HG03066 (cell line): Measurements from ENCODE around the gene LRP1B.

Source experiments
- ATAC-seq: cut with Tn5 transposase; IDR thresholded peaks from one replicate; pipeline ENCODE4 v1.9.1; 2021; ENCODE audit warnings: low read depth; ENCODE audit not compliant: unreplicated experiment

Gene LRP1B

DNA sequence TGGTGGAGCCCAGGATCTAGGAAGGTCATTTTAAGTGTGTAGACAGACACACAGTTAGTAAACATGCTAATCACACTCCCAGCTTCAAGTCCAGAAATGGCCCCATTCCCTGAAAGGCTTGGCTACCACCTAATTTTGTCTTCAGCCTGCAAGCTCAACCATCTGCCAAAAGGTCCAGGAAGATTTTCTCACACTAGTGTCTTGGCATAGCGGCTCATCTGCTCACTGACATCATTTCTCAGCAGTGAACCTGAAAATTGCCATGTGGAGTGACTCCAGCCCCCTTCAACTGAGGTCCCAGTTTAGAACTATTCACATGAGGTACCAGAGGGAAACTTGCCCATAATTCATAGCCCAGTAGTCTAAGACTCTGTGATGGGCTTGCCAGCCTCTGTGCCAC, 748.9 kb downstream of the LRP1B start:
- no peak for ATAC-seq

DNA sequence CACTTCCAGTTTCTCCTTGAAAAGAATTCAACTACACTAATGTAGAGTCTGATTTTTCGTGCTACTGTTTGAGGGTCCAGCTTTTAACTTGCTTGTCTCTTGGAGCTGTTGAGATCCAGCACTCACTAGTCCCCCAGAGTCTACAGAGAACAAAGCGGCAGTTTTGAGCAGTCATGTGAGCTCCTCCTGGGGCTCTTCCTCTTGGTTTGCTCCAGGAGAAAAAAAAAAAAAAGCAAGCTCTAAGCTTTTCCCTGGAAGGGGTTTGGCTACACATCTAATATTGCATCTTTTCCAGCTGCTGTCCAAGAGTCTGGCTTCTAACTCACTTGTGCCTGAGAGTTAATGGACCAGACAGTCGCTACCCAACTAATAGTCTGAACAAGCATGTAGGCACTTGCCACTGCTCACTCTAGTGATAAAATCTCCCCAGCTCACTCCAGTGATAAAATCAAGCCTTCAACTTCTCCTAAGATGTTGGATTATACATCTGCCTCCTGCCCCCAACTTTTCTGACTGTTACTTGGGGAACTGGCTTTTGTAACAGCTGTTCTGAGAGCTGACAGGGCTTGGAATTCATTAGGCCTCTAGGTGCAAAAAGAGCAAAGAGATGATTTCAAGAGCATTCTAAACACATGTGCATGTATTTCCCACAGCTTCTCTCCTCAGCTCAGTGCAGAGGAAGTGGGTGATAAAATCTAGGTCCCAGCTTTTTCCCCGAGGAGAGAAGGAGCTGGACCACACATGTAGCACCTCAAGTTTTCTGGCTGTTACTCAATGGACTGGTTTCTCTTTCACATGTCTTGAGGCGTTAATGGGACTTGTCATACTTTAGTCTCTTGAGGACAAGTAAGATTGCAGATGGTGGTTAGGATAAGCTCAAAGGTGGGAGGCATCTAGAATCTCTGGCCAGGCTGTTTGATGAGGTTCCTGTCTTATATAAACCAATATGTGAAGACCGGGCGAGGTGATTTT, 750.5 kb downstream of the LRP1B start:
- ATAC-seq, result no peak

DNA sequence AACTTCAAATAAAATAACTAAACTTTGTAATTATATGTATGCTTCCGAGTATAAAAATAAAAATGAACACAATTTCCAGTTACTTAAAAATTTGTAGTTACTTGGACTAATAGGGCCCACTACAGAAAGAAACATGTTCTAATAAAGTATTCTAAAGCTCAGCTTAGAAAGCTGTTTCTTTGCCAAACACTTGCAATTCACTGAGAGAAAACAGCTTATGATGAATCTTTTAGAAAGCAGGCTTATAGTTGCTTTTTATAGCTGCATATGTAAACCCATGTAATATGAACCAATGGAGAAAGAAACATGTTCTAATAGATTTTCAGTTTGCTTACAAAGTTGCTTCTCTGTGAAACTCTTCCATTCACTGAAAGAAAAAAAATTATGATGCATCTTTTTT, 766.0 kb downstream of the LRP1B start:
- no peak for ATAC-seq

DNA sequence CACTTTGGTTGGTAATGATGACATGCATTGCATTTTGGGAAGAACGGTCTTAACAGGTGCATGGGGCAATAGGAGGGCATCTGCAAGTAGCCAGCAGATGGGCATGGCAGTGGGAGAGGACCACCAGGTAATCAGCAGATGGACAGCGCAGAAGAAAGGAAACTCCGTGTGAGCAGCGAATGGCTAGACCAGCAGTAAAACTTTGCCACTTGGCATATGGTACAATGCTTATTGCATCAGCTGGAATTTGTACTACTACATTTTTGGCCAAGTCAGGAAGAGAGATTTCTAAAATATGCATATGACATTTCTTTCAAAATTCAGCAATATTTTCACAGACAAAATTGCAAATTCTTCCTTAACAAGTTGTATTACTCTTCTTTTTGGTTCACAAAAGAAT, 768.5 kb downstream of the LRP1B start:
- ATAC-seq, result no peak

DNA sequence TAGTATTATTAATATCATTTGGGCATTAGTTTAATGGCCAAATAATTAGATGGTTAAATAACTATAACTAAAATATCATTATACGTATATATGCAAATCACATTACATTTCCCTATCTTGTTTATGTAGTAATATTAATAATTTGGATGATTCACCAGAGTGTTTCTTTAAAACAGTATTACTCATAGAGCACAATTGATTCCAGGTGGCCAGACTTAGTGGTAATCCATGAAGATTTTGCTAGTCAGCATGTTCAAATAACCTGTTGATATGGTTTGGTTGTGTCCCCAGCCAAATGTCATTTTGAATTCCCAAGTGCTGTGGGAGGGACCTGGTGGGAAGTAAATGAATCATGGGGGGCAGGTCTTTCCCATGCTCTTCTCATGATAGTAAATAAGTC, 782.3 kb downstream of the LRP1B start:
- ATAC-seq, result no peak

DNA sequence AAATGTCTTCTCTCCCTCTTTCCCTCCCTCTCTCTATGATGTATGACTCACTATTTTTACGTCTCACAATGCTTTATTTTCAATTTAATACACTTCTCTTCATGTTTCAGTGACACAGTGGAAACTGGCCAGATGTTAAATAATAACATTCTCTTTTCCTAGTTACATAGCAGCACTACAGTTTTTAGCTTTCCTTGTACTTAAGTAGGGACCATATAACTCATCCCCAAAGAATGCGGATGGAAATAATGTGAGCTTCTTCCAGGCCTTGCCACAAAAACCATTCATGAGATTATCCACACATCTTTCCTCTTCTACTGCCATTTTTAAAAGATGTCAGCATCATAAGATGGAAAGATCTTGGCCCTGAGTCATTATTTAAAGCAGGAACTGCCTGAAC, 789.4 kb downstream of the LRP1B start:
- ATAC-seq, result no peak

DNA sequence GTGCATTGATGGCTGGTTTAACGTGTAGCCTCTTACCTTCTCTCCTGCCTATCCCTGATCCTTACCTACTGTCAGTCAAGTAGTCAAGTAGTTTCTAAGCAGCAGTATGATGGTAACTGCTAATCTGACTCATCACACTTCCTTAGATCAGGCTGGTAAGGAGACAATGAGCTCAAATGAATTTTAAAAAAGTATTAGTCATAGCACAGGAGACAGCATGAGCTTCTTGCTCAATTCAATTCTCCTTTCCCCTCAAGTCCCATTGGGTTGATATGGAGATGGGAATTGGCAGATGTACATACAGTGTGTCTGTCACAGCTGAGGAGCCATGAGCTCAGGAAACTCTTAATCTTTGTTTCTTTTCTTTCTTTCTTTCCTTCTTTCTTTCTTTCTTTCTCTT, 799.7 kb downstream of the LRP1B start:
- ATAC-seq, result no peak

DNA sequence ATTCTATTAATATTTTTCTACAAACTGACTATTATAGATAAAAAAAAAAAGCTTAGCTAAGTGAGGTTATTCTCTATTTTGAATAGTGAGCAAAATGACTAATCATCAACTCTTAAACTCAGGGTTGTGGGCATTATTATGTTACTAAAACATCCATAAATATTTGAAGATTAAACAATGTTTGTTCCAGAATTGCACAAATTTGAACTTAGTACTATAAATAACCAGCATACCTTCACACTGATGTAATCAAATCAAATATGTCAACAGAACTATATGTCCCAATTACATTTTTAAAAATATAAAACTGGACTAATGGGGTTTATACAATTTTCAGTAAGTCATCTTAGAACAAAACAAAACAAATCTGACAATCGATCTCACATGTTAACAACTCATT, 800.9 kb downstream of the LRP1B start:
- no peak for ATAC-seq

DNA sequence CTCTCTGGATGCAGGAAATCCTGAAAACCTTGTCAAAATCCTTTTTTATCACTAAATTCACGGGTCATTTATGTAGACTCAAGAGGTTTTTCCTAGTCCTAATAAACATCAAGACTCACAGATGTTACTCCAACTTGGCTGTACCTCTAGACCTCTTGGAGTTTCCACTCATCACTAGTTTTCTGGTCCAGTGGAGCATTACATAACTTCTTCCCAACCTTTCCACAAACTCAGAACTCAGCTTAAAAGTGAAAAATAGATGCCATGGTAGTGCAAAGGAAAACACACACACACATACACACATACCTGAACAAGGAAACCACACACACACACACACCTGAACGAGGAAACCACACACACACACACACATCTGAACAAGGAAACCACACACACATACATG, 807.2 kb downstream of the LRP1B start:
- no peak for ATAC-seq

DNA sequence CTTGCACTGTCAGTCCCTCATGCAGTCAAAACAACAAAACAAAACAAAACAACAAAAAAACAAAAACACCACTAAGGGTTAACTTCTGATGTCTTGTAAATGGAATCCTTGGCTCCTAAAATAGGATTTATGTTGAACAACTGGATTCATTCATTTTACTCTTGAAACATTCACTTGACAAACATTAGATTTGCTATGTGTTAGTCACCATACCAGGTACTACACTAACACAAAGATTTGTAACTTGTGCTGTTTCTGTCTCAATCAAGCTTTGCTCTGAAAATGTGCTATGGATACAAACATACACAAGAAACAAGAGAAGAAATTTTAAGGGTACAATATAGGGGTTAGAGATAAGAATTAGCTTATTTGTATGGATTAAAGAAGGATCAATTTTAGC, 812.8 kb downstream of the LRP1B start:
- no peak for ATAC-seq

DNA sequence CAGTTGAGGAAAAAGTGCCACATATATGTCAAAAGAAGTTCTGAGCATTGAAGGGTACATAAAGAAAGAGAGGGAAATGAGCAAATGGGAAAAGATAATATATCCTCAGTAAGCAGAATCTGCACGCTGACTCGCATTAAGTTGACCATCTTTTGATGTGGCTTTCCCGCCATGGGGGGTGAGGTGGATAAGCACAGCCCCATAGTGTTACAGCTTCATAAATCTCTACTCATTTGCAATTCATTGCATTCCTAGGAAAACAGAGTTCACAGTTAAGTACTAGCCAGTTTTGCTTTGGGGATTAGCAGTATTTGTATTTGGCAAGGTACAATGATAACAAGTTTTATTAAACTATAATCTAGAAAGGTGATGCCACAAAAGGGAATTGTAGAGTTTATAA, 814.2 kb downstream of the LRP1B start:
- no peak for ATAC-seq

DNA sequence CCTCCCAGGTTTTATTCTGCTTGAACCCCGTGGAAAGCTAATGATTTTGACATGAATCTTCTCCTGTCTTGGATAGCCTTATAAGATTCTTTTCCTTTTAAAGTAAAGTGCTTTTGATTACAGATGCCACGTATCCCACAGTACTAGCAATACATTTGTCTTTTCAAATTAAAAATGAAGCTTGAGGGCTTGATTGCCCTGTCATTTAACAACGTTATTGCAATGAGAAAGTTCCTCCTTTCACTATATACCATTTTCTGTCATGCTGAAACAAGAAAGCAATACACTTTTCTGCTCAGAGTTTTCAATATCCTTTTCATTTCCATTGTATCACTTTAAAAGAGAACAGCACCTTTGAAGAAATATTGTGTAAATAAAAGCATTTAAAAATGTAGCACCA, 814.7 kb downstream of the LRP1B start:
- ATAC-seq, result no peak

DNA sequence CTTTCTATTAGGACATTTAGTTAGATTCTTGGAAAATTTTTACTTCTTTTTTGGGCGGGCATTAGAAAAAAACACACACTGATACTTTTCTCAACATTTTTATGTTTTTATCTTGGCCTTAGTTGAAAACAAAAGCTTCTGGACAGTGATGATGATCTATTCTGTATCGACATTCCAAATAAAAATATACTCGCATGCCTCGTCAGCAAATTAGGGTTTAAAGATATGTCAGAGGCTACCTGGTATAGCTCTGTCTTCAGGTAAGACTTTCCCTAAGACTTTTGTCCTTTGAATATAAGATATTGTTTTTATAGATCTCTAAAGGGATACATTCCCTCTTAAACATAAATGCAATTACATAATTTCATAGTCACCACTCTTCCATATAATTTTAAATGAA, 816.8 kb downstream of the LRP1B start:
- ATAC-seq, result no peak

DNA sequence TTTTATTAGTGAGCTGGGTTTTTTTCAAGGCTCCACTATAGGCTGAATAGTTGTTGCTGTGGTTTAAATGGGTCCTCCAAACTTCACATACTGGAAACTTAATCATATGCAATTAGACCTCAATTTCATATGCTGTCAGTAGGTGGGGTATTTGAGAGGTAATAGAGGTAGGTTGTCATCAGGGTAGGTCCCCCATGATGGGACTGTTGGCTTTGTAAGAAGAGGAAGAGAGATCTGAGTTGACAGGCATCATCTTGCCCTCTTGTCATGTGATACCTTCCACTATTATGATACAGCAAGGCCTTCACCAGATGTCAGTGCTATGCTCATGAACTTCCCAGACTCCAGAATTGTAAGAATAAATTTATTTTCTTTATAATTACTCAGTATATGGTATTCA, 819.4 kb downstream of the LRP1B start:
- ATAC-seq, result no peak

DNA sequence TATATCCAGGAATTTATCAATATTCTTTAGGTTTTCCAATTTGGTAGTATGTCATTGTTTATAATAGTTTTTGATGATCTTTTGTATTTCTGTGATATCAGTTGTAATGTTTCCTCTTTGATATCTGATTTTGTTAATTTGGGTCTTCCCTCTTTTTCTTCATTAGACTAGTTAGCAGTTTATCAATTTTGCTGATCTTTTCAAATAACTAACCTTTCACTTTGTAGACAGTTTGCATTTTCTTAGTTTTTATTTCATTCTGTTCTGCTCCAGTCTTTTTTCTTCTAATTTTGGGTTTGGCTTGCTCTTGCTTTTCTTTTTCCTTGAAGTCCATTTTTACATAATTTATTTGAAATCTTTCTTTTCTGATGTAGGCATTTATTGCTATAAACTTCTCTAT, 824.4 kb downstream of the LRP1B start:
- ATAC-seq, result no peak

DNA sequence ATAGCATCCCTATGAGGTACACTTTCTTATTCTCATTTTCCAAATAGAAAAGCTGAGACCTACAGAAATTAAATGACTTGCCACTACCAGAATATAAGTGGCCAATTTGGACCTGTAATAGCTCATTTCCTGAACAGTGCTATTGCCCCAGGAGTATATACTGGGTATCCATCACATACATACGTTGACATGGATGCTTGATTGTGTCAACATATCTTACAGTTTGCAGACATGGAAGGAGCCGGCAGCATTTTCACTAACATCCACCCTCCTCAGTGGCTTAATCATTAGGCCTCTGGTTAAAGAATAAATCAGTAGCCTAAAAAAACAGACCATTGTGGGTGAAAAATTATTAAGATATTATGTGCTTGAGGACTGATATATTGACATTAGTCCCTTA, 829.3 kb downstream of the LRP1B start:
- no peak for ATAC-seq

DNA sequence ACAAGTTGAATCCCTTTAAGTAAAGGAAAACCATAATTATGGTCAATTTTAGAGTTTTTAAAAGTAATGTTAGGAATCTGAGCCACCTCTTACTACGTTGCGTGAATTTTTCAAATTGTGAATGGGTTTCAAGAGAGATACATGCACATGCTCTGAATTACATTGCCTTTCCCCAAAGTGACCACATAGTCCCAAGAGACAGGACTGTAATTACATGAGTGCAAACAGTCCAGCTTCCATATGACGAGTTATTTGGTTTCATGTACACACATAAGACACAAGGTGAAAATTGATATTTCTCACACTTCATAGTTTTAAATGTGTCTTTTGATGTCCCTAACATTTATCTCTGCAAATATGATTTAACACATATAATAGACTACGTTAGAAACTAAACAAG, 850.8 kb downstream of the LRP1B start:
- ATAC-seq, result no peak

DNA sequence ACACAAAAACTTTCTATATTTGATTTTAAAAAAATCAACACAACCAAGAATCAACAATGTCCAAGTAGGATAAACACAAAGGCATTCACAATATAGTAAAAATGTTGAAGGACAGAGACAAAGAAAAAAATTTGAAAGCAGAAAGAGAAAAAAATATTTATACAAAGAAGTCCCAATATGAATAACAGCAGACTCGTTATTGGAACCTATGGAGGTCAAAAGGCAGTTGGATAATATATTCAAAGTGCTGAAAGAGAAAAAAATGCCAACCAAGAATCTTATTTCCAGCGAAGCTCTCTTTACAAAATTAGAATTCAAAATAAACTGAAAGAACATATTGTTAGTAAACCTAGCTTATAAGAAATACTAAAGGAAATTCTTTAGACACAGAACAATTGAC, 859.5 kb downstream of the LRP1B start:
- ATAC-seq, result no peak

DNA sequence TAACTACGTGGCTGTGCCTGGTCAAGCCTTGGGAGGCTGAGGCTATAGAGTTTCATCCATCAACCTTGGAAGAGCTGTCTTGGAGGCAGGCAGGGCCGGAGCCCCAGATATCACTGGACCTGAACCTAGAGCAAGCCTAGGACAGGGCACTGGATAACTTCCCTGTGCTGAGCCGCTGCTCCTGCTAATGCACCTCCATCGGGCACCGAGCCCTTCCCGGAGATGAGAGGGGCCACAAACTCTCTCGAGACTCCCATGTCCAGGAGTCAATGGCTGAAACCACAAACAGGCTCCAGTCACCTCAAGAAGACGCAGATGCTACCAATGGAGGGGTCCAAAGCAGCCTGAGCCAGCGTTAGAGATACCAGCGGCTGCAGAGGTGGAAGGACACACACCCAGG, 866.0 kb downstream of the LRP1B start:
- ATAC-seq, result no peak

DNA sequence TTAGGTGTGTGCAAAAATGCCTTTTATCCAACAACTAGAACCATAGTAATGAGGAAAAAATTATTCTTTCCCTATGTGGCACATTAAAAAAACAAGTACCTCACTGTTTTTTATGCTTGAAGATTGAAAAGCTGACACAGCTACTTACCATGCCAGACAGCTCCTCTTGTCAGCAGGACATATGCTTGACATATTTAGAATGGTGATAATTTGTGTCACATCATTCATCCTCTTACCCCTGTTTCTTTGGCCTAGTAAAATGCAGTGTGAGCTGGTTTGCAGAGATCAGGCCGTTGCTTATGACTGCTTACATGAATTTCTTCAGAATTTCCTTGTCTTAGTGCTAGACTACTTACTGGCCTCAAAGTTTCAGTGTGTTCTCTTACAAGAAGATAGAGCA, 869.9 kb downstream of the LRP1B start:
- ATAC-seq, result no peak

DNA sequence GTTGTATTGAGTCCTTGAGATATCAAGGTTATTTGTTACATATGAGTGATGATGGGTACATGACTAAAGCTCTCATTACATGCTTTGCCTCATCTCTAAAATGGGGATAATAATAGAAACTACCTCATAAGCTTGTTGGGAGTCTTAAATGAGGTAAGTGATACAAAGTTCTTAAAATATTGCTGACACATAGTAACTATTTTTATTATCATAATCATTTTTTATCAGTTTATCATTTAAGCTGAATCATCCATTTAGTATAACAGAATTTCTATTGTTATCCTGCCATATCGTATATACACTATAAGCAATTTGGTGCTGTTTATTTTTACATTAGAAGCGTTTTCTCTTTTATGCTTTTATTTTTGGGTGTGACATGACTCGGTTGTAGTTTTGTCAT, 871.1 kb downstream of the LRP1B start:
- ATAC-seq, result no peak

DNA sequence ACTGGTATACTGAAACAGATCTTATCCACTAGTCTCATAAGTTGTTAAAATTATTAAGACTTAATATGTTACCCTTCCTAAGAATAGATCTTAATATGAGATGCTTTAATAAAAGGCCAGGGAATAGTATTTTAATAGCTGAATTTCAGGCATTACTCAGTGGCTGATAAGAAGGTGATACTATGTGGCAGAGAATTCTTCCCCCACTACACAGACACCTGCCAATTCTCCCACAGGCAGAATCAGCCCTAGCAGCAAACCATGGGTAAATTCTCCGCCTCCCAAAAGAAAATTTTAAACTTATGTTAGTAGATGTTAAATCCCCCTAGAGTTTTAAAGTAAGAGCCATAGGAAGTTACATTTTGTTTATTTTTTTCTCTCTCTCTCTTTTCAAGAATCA, 888.8 kb downstream of the LRP1B start:
- ATAC-seq, result no peak

DNA sequence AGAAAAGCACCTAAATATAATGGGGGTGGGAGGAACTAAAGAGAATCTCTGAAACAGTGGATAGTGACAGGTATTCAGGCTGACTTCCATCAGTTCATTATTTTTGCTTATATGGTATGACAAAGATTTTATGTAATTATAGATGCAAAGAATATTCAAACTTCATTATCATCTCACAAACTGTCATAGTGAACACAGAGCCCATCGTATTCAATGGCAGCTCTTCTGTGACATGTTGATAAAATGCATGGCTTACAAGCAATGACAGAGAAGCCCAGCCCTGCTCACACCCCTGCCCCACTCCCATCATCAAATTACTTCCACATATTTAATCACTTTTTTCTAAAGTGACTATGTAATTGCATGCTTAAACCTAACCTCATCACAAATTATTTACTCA, 904.3 kb downstream of the LRP1B start:
- no peak for ATAC-seq
